GM10266 (cell line): ENCODE measurements around the gene CAVIN3.
A peak's percentile ranks its signal among the peaks of the same experiment; 100 is the strongest.

Experiments
- DNase-seq: peaks from one replicate; pipeline ENCODE4 v3.0.0; 2012; ENCODE audit errors: extremely low spot score
- CTCF ChIP-seq: IDR thresholded peaks from 2 replicates; pipeline ENCODE4 v1.5.1; 2012; ENCODE audit warnings: mild to moderate bottlenecking, low read depth; ENCODE audit not compliant: control insufficient read depth, insufficient read depth; ENCODE audit errors: missing control alignments

Gene CAVIN3

GRCh38 chr11:6273188-6273587 lies 47.1 kb downstream of the CAVIN3 start:
- DNase-seq: no peak
- no peak for TF ChIP-seq CTCF

- no peak for TF ChIP-seq CTCF
- no peak for DNase-seq
These were observed 48.7 kb downstream of the CAVIN3 start for GRCh38 chr11:6271598-6271997.

- no peak for DNase-seq
- TF ChIP-seq CTCF: no peak
These were observed 49.6 kb downstream of the CAVIN3 start for GRCh38 chr11:6270584-6271246.

- DNase-seq: no peak
- peak; percentile 18 for TF ChIP-seq CTCF
These were observed 50.3 kb downstream of the CAVIN3 start for GRCh38 chr11:6269994-6270393.
